LNCaP clone FGC (cell line): ENCODE results near the gene TSPAN31.

Experiments
- DNase-seq: peaks from one replicate; pipeline ENCODE4 v3.0.0-alpha.2; 2011; ENCODE audit warnings: low read depth
- H3K4me3 ChIP-seq: 2 replicates; pipeline ENCODE4 v1.5.1; 2011; ENCODE audit warnings: mild to moderate bottlenecking, low read depth, low read length, control low read depth
- TF ChIP-seq, protein P1 (sequence below): IDR thresholded peaks from 2 replicates; pipeline ENCODE4 v1.5.1; 2012; ENCODE audit warnings: mild to moderate bottlenecking; ENCODE audit not compliant: control insufficient read depth, insufficient read depth; ENCODE audit errors: extremely low read depth

TSPAN31 gene

DNA sequence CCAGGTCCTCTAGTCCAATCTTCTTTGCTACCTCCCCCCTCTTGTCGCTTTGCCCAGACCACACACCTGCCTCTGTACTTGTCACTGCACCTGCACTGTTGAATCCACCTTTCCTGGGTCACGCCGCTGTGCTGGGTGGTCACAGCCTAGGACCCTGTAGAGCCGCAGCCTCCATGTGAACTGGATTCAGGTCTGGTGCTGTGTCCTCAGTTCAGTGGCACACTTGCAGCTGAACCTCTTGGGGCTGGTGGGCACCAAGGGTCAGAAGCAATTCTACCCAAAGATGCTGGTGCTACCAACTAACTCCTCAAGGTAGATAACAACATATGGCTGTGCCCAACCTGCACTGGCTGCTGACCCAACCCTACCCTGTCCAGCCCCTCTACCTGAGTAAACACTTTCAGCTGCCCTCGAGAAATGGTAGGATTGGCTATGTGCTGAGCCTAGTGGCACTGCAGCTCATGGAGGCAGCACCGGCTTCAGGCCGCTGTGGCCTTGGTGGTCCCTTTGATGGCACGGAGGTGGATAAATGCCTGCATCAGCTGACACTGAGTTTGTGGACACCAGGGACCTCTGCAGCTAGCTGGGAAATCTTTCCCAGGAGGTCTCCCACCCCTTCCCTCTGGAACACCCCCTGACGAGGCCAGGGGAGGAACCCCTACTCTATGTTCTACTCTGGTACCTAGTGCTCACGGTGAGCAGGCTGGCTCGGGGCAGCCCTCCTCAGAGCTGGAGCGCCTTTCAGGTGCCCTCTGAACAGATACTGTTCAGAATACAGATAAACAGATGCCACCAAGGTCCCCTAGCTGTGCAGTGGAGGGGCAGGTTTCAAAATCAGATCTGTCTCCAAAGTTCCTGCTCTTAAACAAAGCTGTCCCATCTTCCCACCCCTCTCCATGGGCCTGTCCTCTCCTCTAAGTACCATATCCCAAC is 20.6 kb upstream of the TSPAN31 start:
- H3K4me3 ChIP-seq = no peak overlapping the region
- TF ChIP-seq, protein P1, sequence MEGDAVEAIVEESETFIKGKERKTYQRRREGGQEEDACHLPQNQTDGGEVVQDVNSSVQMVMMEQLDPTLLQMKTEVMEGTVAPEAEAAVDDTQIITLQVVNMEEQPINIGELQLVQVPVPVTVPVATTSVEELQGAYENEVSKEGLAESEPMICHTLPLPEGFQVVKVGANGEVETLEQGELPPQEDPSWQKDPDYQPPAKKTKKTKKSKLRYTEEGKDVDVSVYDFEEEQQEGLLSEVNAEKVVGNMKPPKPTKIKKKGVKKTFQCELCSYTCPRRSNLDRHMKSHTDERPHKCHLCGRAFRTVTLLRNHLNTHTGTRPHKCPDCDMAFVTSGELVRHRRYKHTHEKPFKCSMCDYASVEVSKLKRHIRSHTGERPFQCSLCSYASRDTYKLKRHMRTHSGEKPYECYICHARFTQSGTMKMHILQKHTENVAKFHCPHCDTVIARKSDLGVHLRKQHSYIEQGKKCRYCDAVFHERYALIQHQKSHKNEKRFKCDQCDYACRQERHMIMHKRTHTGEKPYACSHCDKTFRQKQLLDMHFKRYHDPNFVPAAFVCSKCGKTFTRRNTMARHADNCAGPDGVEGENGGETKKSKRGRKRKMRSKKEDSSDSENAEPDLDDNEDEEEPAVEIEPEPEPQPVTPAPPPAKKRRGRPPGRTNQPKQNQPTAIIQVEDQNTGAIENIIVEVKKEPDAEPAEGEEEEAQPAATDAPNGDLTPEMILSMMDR = no peak
- no peak for DNase-seq

DNA sequence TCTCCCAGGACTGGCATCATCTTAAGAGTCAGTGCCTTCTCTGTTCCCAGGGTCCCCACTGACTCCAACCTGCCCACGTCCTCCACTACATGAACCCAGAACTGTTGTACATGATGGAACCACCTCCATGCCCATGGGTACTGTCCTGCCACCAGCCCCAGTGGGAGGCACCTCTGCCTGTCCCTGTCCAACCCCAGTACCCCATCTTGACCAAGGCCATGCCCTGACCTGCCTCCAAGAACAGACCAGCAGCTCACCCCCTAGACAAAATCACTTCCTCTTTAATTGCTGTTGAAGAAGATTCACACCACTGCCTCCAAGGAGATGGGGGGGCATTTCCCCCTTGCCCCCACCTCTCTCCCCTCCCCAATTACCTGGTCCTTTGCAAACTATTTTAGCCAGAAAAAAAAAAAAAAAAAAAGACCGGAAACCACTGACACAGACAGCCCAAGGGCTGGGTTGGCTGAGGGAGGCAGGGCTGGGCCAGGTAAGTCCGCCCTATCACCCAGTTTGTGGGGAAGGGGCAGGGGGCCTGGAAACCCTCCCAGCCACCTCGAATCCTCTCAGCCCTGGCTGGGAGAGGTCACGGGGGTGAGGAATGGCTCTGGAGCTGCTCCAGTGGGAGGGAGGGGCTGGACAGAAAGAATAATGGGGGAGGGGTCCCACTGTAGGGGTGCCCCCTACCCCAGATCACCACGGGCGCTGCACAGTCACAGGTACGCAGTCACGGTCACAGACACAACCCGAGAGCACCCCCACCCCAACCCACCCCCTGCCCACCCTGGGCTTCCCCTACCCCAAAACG is 19.7 kb upstream of the TSPAN31 start:
- TF ChIP-seq, protein P1 = no peak
- no peak overlapping the region for H3K4me3 ChIP-seq
- no peak for DNase-seq

DNA sequence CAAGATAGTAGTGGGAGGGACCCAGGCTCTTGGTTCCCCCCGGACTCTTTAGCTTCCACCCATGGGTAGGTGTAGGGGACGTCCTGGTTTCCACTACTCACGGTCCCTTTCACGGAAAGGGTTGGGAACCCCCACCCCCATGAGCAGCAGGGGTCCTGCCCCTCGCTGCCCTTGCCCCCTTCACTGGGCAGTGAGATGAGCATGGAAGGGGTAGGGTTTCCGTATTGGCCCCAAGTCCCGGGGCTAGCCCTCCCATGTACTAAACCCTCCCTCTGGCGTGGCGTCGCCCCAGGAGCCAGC is 19.0 kb upstream of the TSPAN31 start:
- H3K4me3 ChIP-seq = peak overlapping the region; percentile 53
- DNase-seq = no peak
- TF ChIP-seq, protein P1 = no peak

DNA sequence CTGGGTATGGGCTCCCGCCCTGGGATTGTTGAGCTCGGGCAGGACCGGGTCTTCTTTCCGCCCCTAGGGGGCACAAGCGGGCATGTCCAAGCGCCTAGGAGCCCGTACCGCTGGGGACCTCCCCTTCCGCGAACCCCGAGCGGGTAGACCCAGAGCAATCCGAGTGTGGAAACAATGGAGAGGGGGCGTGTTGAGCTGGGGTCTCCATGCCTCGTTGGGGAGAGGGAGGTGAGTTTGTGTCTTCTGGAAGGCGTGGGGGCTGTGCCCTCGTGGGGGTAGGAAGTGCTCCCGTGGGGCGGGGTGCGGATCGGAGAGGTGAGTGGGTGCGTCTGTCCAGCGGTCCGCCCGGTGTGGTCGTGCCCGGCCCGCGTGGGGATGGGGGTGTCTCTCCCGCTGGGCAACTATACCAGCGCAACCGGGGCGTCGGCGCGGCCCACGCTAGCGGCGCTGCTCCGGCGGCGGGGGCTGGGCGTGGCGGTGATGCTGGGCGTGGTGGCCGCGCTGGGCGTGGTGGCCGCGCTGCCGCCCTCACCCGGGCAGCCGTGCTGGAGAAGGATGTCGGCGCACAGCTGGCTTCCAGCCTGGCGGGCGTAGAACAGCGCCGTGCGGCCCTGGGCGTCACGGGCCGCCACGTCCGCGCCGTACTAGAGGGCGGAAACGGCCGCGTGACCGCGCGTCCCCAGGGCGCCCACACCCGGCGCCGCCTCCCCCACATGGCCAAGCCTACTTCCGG is 18.5 kb upstream of the TSPAN31 start:
- TF ChIP-seq, protein P1 = peak; percentile 62
- DNase-seq = no peak
- peak overlapping the region; percentile 53 for H3K4me3 ChIP-seq

DNA sequence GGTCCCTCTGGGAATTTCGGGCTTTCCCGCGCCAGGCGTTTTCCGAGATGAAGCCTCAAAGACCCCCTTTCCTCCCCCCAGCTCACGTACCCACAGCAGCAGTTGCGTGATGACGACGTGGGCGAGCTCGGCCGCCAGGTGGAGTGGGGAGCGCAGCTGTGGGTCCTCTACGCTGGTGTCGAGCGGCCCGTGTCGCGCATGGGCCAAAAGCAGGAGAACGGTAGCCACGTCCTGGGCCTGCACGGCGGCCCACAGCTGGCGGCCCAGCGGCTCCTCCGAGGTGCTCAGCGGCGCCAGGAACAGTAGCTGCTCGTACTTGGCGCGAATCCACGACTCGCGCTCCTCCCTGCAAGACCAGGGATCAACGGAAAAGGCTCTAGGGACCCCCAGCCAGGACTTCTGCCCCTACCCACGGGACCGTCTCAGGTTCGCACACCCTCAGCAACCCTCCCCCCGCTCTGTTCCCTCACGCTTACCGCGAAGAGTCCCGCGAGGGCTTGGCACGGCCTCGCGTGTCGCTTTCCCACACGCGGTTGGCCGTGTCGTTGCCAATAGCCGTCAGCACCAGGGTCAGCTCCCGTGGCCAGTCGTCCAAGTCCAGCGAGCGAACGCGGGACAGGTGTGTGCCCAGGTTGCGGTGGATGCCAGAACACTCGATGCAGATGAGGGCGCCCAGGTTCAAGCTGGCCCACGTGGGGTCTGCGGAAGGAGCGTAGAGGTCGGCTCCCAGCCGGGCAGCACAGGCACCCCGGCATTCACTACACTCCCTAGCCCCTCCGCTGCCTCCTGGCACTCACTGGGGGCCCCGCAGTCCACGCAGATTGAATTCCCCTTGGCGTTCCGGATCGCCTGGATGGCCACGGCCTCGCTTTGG is 17.7 kb upstream of the TSPAN31 start:
- TF ChIP-seq, protein P1 = no peak
- DNase-seq = peak; percentile 40
- peak overlapping the region; percentile 53 for H3K4me3 ChIP-seq
